ENCODE measurements around the gene ZC2HC1B.
"Not testable (repeated sequence)": the region's sequence is repeated elsewhere in the genome, so short reads cannot be mapped to it uniquely, and the experiment has no call there.

DNA sequence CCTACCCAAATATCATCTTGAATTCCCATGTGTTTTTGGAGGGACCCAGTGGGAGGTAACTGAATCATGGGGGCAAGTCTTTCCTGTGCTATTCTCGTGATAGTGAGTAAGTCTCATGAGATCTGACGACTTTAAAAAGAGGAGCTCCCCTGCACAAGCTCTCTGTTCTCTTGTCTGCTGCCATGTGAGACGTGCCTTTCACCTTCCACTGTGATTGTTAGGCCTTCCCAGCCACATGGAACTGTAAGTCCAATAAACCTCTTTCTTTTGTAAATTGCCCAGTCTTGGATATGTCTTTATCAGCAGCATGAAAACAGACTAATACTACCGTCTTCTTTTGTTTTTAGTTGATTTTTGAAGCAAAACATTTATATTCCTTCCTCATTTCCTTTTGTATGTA, 52.8 kb downstream of the ZC2HC1B start:
- not testable (repeated sequence) for TF ChIP-seq EZH2 (IDR thresholded peaks at IDR 0.05; ENCODE audit: low read length, missing control alignments)
- TF ChIP-seq, protein P1, sequence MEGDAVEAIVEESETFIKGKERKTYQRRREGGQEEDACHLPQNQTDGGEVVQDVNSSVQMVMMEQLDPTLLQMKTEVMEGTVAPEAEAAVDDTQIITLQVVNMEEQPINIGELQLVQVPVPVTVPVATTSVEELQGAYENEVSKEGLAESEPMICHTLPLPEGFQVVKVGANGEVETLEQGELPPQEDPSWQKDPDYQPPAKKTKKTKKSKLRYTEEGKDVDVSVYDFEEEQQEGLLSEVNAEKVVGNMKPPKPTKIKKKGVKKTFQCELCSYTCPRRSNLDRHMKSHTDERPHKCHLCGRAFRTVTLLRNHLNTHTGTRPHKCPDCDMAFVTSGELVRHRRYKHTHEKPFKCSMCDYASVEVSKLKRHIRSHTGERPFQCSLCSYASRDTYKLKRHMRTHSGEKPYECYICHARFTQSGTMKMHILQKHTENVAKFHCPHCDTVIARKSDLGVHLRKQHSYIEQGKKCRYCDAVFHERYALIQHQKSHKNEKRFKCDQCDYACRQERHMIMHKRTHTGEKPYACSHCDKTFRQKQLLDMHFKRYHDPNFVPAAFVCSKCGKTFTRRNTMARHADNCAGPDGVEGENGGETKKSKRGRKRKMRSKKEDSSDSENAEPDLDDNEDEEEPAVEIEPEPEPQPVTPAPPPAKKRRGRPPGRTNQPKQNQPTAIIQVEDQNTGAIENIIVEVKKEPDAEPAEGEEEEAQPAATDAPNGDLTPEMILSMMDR (conservative IDR thresholded peaks at IDR 0.05 in 1 of 2, IDR thresholded peaks at IDR 0.05 in 1 of 2; ENCODE audit: low read depth in 1 of 2, low read length in 2 of 2) = not testable (repeated sequence)
